Activated naive CD4-positive, alpha-beta T cell treated with anti-CD3 and anti-CD28 coated beads, Interleukin-2, amount 50 U/mL, for 16 hours (primary cell): ENCODE data around the gene RBMS3.

Experiments
- DNase-seq: peaks from one replicate; pipeline ENCODE4 v3.0.0-alpha.2; 2020

RBMS3 gene

DNA sequence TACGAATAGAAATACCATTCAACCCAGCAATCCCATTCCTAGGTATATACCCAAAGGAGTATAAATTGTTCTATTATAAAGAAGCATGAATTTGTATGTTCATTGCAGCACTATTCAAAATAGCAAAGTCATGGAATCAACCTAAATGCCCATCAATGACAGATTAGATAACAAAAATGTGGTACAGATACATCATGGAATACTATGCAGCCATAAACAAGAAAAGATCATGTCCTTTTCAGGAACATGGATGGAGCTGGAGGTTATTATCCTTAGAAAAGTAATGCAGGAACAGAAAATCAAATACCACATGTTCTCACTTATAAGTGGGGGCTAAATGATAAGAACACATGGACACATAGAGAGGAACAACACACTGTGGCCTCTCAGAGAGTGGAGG lies 571.9 kb downstream of the RBMS3 start:
- no peak for DNase-seq

- no peak for DNase-seq
Measured at GRCh38 chr3:29853841-29854397, 573.0 kb downstream of the RBMS3 start.

GRCh38 chr3:29854821-29855220 lies 574.0 kb downstream of the RBMS3 start:
- DNase-seq: no peak

DNA sequence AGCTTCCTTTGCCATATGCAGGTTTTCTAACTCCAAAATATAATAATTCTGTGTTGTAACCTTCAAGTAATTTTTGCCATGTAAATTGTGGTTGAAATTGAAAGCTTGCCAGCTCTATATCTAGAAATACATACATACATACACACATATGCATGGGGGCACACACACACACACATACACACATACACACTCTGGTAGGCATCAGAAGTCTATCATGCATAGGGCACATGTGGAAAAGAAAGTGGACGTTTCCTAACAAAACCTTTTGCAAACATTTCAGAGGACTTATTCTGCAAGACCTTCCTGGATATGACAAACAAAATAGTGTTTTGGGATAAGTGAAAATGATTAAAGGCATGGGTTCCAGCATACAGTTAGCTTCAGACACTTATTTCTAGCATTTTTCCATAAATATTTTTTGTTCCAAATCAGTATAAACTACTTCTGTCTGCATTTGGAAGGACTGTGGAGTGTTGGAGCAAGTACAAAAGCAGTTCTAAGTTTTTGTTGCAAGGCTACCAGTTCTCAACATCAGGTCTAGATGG lies 578.9 kb downstream of the RBMS3 start:
- DNase-seq: no peak

DNA sequence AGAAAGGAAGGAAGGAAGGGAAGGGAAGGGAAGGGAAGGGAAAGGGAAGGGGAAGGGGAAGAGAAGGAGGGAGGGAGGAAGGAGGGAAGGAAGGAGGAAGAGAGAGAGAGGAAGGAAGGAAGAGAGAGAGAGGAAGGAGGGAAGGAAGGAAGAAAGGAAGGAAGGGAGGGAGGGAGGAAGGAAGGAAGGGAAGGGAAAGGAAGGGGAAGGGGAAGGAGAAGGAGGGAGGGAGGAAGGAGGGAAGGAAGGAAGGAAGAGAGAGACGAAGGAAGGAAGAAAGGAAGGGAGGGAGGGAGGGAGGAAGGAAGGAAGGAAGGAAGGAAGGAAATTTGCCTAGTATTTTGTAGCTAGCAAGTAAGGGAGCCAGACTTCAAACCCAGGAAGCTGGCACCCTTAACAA lies 583.9 kb downstream of the RBMS3 start:
- no peak for DNase-seq

- no peak for DNase-seq
Measured at GRCh38 chr3:29868543-29869101, 587.8 kb downstream of the RBMS3 start.

- no peak for DNase-seq
Measured at GRCh38 chr3:29870136-29870535, 589.3 kb downstream of the RBMS3 start.

- DNase-seq: no peak
Measured at GRCh38 chr3:29871087-29871486, 590.2 kb downstream of the RBMS3 start.

GRCh38 chr3:29880809-29881208 lies 599.9 kb downstream of the RBMS3 start:
- no peak for DNase-seq

DNA sequence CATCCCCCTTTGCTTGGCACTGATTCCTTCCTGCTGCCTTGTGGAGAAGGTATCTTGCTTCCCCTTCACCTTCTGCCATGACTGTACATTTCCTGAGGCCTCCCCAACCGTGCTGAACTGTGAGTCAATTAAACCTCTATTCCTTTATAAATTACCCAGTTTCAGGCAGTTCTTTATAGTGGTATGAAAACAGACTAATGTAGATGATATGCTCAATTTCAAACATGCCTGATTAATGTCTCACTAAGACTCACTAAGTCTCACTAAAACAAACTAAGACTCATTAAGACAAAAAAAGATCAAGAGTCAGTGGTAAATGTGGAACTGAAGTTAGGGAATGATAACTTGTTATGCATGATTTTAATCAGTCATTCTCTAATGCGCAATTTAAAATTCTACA lies 606.6 kb downstream of the RBMS3 start:
- DNase-seq: no peak

GRCh38 chr3:29889215-29889614 lies 608.3 kb downstream of the RBMS3 start:
- DNase-seq: no peak

DNA sequence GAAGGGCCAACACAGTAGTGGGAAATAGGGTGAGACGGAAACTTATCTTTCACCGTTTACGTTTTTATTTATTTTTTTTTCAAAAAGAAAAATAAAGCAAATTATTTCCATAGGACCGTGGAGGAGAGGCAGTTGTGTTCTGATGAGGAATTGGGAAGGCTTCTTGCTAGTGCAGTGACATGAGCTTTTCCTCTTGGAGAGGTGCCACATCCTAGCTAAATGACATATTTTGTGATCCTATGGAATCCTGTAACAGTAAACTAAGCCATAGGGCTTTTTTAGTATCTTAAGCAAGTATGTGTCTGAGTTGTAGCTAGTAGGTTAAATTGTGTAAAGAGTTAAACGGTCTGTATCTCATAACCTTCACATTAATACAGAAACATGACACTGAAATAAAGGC lies 609.9 kb downstream of the RBMS3 start:
- no peak for DNase-seq

DNA sequence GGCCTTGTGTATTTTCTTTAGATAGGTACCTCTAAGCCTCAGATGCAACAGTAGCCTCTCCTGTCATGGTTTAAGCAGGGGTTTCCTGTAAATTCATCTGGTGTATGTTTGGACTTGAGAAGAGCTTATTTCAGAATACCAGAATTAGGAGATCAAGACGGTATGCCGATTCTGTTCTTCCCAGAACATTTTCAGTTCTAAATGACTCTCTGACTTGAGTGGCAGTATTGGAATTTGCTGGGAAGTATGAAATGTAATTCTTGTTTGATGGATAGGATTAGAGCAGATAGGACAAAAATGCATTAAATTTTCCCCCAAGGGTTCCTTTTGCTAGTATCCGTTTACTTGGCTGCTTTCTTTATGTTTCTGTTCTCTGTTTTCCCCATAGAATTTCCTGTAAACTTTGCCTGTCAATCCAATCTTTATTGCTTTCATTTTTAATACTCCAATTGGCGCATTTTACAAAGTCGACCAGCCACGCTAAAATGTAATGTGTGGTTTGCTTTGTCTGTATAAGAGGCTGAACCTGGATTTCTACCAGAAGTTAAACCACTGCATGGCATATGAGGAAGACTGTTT lies 612.2 kb downstream of the RBMS3 start:
- DNase-seq: no peak

GRCh38 chr3:29896856-29897255 lies 616.0 kb downstream of the RBMS3 start:
- DNase-seq: no peak

DNA sequence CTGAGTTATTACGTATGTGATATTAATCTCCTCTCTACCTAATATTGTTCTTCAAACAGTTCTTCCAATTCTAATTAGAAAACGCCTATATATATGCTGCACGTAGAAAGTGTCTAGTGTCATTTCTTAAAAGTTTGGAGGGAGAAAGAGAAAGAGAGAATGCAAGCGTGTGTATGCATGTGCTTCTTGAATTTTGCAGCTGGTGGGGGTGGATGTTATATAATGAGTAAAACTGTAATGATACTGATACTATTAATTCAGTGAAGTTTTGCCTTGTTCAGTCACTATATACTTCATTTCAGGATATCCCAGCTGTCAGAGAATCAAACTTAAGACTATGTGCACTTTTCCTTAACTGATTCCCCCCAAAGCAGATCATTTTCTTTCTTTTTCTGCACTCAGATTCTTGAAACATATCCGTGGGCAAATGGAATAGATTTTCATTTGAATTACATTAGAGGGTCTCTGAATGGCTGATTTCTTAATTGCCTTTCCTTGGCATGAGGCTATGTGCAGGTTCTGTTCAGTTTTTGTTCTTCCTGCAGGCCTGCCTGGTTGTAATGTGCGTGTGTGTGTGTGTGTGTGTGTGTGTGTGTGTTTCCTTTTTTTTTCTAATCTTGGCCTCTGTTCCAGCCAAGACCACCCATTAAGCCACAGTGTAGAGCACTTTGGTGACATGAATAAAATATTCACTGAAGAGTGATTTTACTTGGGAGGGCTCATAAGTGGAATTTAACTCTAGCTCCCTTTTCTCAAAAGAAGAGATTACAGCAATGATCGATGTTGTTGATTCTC lies 617.5 kb downstream of the RBMS3 start:
- DNase-seq: no peak

DNA sequence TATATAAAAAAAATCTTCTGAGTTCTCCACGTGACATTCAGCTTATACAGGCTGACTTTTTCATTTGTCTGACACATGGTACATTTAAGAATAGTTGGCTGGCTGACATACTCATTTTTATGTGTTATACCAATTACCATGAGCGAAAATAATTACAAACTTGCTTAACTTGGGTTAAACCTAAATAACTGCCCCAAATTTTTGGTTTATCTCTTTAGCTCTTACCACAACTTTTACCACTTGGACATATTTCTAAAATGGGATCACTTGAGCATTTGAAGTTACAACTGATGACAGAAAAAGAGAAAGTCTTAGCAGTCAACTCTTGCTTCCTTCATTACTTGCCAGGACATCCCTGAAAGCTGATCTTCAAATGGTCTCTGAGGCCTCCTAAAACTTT lies 618.1 kb downstream of the RBMS3 start:
- DNase-seq: no peak

GRCh38 chr3:29901097-29901496 lies 620.2 kb downstream of the RBMS3 start:
- DNase-seq: no peak

- no peak for DNase-seq
Measured at GRCh38 chr3:29903600-29903999, 622.7 kb downstream of the RBMS3 start.

DNA sequence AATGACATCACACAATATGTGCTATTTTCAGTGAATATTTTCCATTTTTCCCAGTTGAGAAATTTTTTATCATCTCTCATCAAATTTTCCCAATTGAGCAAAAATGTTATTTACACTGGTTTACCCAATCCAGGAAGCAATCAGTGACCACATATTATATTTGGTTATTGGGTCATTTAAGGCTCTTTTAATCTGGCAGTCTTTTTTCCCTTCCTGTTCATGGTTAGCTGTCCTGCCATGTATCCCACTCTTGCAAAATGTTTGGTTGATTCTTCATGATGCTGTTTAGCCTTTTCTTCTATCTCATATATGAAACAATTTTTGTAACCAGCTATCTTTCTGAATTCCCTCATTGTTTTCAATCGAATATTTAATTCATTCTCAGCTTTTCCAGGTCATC lies 626.0 kb downstream of the RBMS3 start:
- no peak for DNase-seq

DNA sequence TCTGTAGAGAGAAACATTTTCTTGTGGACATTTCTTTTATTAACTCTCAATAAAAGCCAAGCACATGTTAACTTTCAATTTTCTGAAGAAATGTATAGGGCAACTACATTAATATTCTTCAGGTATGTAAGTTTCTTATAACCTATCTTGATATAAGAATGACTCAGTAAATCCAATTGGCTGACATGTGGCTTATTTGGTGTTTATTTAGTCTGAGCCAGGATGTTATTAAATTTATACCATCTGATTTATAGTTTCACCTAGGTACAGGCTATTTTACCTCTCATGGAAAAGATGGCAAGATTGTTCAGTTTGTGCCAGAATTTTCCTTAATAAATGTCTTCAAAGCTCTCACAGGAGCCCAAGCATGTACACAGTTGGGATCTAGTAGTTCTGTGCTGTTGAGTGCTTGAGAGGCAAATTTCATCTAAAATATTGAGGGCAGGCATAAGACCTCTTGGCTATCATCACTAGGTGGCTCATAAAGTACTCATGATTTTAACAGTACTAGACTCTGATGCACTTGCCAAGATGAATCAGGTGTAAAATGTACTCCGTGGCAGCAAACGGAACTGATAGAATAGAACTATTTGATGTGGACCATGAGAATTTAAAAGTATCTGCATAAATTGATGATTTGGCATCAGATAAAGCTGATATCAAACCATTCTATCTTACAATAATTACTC lies 631.9 kb downstream of the RBMS3 start:
- no peak for DNase-seq

GRCh38 chr3:29914861-29915524 lies 634.1 kb downstream of the RBMS3 start:
- DNase-seq: no peak

- no peak for DNase-seq
Measured at GRCh38 chr3:29919571-29919970, 638.7 kb downstream of the RBMS3 start.
